ENCODE data around the gene MAS1. TPM values are rescaled to one million over a fixed set of nuclear protein-coding genes. Genes with fewer than 3 reads are reported as not detected.
"Not testable (repeated sequence)": the region's sequence is repeated elsewhere in the genome, so short reads cannot be mapped to it uniquely, and the experiment has no call there.

The MAS1 gene
- polyA plus RNA-seq, 1 donor: 0.18 TPM

GRCh38 chr6:159919011-159919511 lies 28.3 kb downstream of the MAS1 start:
- no peak for DNase-seq (ENCODE audit: low read depth)

- DNase-seq (ENCODE audit: low read depth): no peak
Observed at GRCh38 chr6:159919800-159920199, 29.0 kb downstream of the MAS1 start.

- not testable (repeated sequence) for DNase-seq (ENCODE audit: low read depth)
Observed at GRCh38 chr6:159924150-159924549, 33.4 kb downstream of the MAS1 start.

DNA sequence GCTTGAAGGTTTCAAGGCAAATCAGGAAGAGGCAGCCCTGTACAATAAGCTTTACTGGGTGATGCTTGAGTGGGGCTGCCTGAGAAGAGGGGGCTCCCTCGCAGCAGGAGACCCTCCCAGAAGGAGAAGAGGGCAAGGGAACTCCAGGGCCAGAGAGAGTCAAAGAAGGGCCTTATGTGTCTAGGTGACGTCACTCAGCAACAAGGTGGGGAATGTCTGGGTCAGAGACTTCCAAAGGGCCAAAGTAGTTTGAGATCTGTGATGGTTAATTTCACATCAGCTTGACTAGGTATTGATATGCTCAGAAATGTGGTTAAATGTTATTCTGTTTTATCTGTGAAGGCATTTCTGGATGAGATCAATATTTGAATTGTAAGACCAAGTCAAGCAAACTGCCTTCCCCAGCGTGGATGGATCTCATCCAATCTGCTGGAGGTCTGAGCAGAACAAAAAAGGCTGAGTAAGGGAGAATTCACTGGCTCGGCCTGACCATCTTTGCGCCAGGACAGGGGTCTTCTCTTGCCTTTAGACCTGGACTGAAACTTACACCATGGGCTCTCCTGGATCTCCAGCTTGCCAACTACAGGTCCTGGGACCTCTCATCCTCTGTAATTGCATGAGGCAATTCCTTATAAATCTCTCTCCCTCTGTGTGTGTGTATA lies 35.9 kb downstream of the MAS1 start:
- no peak for DNase-seq (ENCODE audit: low read depth)

DNA sequence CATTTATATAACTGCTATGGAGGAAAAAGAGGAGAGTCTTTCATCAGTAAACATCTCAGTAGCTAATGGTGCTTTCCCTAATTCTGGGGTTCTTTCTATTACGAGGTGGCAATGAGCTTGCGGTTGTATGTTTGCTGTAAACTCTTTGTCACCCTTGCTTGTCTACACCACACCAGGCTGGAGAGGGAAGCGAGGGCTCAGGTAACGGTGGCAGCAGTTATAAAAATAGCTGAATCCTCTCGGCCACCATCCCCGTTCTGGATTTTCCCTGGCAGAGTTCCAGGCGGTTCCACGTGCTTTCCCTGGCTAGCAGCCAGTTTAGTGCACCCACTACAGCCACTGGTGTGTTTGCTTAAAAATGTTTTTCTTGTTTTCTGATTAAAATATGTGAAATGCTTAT lies 39.0 kb downstream of the MAS1 start:
- DNase-seq (ENCODE audit: low read depth): no peak

DNA sequence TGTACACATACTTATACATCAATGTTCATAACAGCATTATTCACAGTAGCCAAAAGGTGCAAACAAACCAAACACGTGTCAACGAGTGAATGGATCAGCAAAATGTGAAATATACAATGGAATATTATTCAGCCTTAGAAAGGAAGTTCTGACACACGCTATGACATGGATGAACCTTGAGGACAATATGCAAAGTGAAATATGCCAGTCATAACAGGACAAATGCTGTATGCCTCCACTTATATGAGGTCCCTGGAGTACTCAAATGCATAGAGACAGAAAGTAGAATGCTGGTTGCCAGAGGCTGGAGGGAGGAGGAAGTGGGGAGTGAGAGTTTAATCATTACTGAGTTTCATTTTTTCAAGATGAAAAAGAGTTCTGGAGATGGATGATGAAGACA lies 40.3 kb downstream of the MAS1 start:
- no peak for DNase-seq (ENCODE audit: low read depth)

GRCh38 chr6:159931846-159932245 lies 41.1 kb downstream of the MAS1 start:
- no peak for DNase-seq (ENCODE audit: low read depth)

GRCh38 chr6:159933077-159933476 lies 42.3 kb downstream of the MAS1 start:
- no peak for DNase-seq (ENCODE audit: low read depth)

DNA sequence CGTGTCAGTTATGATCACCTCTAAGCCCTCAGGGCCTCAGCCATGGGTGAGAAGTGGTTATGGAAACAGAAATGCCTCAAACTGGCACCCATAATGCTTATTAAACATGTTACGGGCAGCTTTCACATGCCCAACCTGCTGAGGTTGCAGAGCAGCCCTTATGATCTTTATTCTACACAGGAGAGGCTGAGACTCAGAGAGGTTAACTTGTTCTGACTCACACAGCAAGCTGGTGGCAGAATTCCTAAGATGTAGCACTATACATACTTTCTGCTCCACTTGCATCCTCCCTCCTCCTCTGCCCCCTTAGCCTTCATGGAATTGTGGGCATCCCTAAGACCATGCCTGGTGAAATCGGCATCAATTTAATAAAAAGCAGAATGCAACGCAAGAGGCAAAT lies 43.4 kb downstream of the MAS1 start:
- DNase-seq (ENCODE audit: low read depth): no peak

DNA sequence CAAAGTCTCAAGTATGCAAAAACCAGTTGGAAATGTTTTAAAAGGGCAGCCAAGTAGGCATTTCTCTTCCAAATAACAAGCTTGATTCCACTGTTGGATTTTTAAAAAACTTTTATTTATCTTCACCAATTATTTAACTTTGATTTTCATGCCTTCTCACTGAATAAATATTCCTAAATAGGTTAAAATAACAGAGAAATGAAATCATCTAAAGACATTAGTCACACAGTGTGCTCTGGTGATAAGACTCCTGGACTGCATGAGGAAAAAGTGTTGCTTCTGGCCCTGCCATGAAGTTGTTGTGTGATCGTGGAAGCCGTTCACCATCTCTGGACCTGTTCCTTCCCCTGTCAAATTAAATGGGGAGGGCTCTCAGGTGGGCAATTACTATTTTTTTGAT lies 44.3 kb downstream of the MAS1 start:
- no peak for DNase-seq (ENCODE audit: low read depth)

GRCh38 chr6:159935633-159936032 lies 44.8 kb downstream of the MAS1 start:
- no peak for DNase-seq (ENCODE audit: low read depth)

- DNase-seq (ENCODE audit: low read depth): no peak
Observed at GRCh38 chr6:159939591-159940016, 48.8 kb downstream of the MAS1 start.

Other genes starting within 250 kb of the MAS1 start
- gene SOD2, start 197.7 kb upstream of the MAS1 start, polyA plus RNA-seq (ENCODE audit: insufficient read length): 92.6 TPM
- gene WTAP, start 163.5 kb upstream of the MAS1 start, polyA plus RNA-seq (ENCODE audit: insufficient read length): 64.7 TPM
- gene ACAT2, start 128.9 kb upstream of the MAS1 start, polyA plus RNA-seq (ENCODE audit: insufficient read length): 16.2 TPM
- gene TCP1, start 101.4 kb upstream of the MAS1 start, polyA plus RNA-seq (ENCODE audit: insufficient read length): 210 TPM
- 79.1 TPM for gene MRPL18, start 100.5 kb upstream of the MAS1 start, polyA plus RNA-seq (ENCODE audit: insufficient read length)
- 0.23 TPM for gene PNLDC1, start 90.7 kb upstream of the MAS1 start, polyA plus RNA-seq (ENCODE audit: insufficient read length)
- gene IGF2R, start 78.1 kb downstream of the MAS1 start, polyA plus RNA-seq (ENCODE audit: insufficient read length): 124 TPM
- gene SLC22A1, start 230.8 kb downstream of the MAS1 start, polyA plus RNA-seq (ENCODE audit: insufficient read length): 0.85 TPM

Measured in forelimb muscle (tissue), 1 donor.